GM12865 (cell line): ENCODE measurements around the gene MLLT10.

Experiments
- DNase-seq: peaks from one replicate; pipeline ENCODE4 v3.0.0; 2010; ENCODE audit warnings: low read depth
- H3K4me3 ChIP-seq: 2 replicates; pipeline ENCODE4 v1.5.1; 2011; ENCODE audit warnings: mild to moderate bottlenecking, low read depth, low read length, control low read depth
- CTCF ChIP-seq: IDR thresholded peaks from 2 replicates; pipeline ENCODE4 v1.5.1; 2011; ENCODE audit warnings: low read length, control low read depth, low read depth, inconsistent platforms; ENCODE audit not compliant: insufficient read depth; ENCODE audit errors: missing control alignments

MLLT10 gene

DNA sequence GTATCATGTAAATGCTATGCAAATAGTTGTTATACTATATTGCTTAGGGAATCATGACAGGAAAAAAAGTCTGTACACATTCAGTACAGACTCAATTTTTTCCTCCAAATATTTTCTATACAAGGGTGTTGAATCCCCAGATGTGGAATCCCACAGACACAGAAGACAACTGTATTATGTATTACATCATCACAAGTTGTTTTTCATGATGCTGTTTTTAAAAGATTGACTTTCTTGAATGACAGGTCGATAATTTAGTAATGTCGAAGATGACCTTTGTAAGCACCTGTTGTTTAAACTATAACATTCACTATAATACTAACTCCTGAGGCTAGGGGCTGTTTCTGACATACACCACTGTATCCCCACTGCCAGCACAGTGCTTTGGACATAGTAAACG lies 143.5 kb downstream of the MLLT10 start:
- no peak for DNase-seq
- no peak for TF ChIP-seq CTCF
- H3K4me3 ChIP-seq: no peak overlapping the region

DNA sequence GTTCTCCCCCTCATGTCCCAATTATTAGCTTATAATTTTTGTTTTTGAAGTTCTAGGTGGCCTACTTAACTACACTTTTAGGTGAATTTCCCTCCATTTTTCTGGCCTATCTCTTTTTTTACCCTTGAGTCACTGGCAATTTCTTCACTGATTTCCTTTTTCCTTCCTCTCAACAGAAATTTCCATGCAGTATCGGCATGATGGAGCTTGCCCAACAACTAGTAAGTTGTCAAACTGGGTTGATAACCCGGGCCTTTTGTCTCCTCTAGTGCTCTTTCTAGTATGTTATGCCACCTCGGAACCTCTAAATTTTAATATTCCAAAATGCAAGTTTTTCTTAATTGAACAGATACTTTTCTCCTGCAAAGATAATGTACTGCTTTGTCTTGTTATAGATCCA lies 147.1 kb downstream of the MLLT10 start:
- no peak overlapping the region for H3K4me3 ChIP-seq
- TF ChIP-seq CTCF: no peak
- no peak for DNase-seq

DNA sequence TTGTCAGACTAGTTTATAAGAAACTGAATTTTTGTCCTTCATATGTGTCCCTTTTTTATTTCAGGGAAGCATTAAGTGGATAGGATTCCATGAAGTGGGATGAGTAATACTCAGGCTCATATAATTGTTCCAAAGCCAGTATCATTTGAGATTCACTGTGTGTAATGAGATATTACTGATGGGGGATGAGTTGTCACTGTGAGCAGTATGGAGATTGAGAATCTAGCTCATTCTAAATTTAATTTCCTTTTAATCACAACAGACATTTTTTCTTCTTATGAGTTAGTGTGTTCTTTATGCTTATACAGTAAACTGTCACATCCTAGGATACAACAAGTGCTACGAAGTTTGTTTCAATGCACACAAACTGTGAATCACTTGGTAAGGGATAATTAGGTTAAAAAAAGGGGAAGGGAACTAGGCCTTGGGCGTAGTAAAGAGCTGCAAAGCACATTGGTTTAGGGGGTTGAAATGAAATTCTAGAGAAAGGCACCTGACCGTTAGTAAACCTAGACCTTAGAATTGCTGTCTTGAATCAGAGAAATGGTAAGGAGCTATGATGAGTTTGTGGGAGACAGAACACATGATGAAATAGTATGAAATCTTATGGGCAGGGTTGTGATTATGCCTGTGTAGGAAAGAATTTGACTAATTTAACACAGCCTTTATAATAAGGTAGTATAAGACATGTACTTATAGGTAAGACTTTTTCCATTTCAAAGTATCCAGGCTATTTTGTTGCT lies 153.4 kb downstream of the MLLT10 start:
- no peak for TF ChIP-seq CTCF
- no peak for DNase-seq
- no peak overlapping the region for H3K4me3 ChIP-seq

DNA sequence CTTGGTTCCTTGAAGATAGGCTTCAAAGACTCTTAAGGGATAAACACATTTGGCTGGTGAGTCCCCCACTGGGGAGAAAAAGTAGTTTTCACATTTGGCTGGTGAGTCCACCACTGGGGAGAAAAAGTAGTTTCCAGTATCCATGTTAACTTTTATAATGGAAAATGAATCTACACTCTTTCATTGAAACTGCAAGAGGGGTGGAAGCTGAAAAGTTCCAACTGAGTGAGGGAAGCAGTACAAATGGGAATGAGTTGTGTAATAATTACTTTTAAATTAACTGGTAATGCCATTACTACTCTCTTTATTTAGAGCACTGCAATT lies 153.9 kb downstream of the MLLT10 start:
- no peak overlapping the region for H3K4me3 ChIP-seq
- no peak for DNase-seq

GRCh38 chr10:21688870-21689269 lies 154.8 kb downstream of the MLLT10 start:
- DNase-seq: no peak
- TF ChIP-seq CTCF: no peak
- H3K4me3 ChIP-seq: no peak overlapping the region

More for the DNA sequence above, 153.9 kb downstream of the MLLT10 start:
- no peak for TF ChIP-seq CTCF

- no peak overlapping the region for H3K4me3 ChIP-seq
- DNase-seq: peak; percentile 21
- no peak for TF ChIP-seq CTCF
These were observed 155.8 kb downstream of the MLLT10 start for GRCh38 chr10:21689881-21690280.

DNA sequence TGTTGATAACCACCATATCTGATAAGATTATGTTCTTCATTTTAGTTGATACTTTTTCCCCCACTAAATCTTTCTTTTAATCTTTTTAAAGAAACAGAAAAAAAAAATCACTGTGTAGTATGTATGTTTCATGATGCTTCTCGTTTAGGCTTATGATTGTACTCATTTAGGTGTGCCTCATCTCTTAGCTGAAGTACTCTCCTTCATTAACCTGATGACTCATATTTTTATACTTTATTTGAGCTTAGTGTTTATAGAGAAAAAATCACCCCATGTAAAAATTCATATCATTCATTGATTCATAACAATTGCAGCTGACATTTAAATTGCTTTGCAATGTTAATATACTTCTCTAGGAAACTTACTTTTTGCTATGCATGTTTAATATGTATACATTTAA lies 158.9 kb downstream of the MLLT10 start:
- TF ChIP-seq CTCF: no peak
- no peak for DNase-seq
- no peak overlapping the region for H3K4me3 ChIP-seq
